ENCODE measurements around the gene C2orf92.

Gene C2orf92

GRCh38 chr2:97654309-97654708 is 15.2 kb upstream of the C2orf92 start:
- Histone ChIP-seq H3K36me3 (ENCODE audit: insufficient read depth, low read length) (peaks cover 26% of the 10 kb centered on the region), H3K27me3 (ENCODE audit: insufficient read depth, low read length) (no peaks in the 10 kb centered on the region), H3K4me1 (ENCODE audit: insufficient read depth, low read length) (no peaks in the 10 kb centered on the region), H2AFZ (ENCODE audit: low read depth, low read length) (no peak overlapping the region), H3K4me3 (ENCODE audit: low read length) (no peak overlapping the region), H3K9me3 (ENCODE audit: low read length) (peaks cover 8% of the 10 kb centered on the region)

DNA sequence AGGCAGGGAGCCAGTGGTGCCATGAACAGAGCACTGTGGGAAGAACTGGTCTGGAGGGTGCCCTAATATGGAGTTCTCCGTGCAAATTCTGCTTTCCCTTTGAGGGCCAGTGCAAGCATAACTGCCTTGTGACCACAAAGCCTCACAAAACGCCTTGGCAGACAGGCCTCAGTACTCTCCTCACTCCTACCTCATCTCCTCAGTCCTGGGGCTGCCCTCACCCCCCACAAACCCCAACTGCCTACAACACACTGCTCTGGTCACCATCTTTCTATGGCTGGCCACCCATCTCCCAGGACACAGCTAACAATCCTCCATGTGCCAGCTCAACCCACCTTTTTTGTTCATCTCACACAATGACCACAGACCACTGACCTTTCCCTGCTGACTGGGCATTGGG is 14.7 kb upstream of the C2orf92 start:
- Histone ChIP-seq H3K4me3 (ENCODE audit: low read length) (no peak overlapping the region), H3K36me3 (ENCODE audit: insufficient read depth, low read length) (peaks cover 22% of the 10 kb centered on the region), H2AFZ (ENCODE audit: low read depth, low read length) (no peak overlapping the region), H3K4me1 (ENCODE audit: insufficient read depth, low read length) (no peaks in the 10 kb centered on the region), H3K9me3 (ENCODE audit: low read length) (peaks cover 8% of the 10 kb centered on the region), H3K27me3 (ENCODE audit: insufficient read depth, low read length) (no peaks in the 10 kb centered on the region)

DNA sequence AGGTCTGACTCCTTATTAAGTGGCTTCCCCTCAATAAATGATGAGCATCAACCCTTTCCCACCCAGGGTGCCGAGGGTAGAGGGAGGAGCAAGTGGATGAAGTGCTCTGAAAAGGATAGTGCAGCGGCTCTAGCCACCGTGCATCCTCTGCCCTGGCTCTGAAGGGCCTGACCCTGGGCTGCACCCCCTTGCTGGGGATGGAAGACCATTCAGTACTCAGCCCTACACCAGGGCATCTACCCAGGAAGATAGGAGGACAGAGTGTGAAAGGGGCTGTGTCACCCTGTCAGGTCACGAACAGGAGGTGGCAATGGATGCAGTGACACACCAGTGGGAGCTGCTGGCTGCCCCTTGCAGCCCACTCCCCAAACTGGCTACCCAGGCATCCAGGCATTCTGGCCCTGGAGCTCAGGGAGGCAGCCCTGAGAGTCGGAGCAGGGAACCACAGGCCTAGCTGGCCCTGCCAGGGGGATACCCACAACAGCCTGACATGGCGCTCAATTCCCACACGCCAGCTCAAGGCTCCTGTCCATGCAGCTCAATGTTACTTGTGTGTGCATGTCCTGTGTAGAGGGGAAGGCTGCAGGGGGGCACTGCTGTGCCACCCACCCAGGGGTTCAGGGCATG is 13.3 kb upstream of the C2orf92 start:
- no peaks in the 10 kb centered on the region for H3K4me1 ChIP-seq (ENCODE audit: insufficient read depth, low read length)
- H3K4me3 ChIP-seq (ENCODE audit: low read length) = no peak overlapping the region
- no peaks in the 10 kb centered on the region for H3K27me3 ChIP-seq (ENCODE audit: insufficient read depth, low read length)
- H3K9me3 ChIP-seq (ENCODE audit: low read length) = peaks cover 8% of the 10 kb centered on the region
- peaks cover 21% of the 10 kb centered on the region for H3K36me3 ChIP-seq (ENCODE audit: insufficient read depth, low read length)
- H2AFZ ChIP-seq (ENCODE audit: low read depth, low read length) = no peak overlapping the region

DNA sequence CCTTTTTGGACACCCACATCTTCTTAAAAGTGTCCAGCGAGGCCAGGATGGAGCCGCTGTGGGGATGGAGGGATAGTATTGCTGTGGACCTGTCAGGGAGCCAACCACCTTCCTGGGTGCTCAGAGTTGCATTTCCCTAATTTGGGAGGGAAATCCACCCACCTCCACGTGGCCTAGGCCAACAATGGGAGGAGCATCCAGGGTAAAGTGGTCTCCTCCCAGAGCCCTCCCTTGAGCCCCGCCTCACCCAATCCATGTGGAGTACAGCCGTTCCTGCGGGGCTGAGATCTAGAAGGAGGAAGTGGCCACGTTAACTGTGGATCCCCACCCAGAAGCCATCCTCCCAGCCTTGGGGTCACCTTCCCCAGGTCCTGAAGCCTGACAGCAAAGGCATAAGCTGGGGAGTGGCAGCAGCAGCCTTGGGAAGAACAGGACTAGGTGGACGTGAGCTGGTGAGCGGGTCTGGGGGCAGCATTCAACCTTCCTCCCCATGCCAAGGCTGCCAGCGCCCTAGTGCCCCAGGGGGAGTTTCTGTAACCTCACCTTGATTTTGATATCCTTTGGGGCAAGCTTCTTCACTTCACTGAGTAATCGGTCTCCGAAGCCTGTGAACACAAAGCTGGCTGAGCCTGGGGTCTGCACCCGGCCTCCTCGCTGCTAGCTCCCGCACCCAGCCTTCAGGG is 12.5 kb upstream of the C2orf92 start:
- Histone ChIP-seq H3K27me3 (ENCODE audit: insufficient read depth, low read length) (no peaks in the 10 kb centered on the region), H3K4me1 (ENCODE audit: insufficient read depth, low read length) (peaks cover 3% of the 10 kb centered on the region), H3K36me3 (ENCODE audit: insufficient read depth, low read length) (peaks cover 21% of the 10 kb centered on the region), H3K9me3 (ENCODE audit: low read length) (peaks cover 8% of the 10 kb centered on the region), H3K4me3 (ENCODE audit: low read length) (no peak overlapping the region), H2AFZ (ENCODE audit: low read depth, low read length) (no peak overlapping the region)

DNA sequence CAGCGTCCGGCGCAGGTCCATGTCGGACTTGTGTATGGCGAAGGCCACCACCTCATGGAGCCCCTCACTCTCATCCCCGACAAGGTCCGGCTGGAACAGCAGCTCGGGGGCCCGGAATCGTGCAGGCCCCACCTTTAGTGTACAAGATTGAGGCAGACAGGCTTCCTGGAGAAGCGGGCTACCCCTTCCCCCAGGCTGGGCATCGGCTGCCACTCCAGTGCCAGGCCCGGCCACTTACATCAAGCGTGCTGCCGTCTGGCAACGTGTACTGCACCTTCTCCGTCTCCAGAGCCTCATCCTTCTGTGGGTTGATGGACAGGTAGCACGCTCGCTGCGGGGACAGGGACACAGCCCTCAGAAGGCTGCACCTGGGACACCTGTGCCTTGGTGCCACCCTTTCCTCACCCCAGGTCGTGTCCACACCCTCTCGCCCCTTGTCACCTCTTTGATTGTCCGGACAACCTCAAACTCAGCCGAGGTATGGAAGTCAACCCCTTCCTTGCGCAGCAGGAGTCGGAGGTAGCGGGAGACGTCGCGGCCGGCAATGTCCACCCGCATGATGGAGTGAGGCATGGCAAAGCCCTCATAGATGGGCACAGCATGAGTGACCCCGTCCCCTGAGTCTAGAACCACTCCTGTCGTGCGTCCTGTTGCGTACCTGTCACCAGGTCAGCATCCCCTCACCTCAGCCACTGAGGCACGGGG is 11.4 kb upstream of the C2orf92 start:
- Histone ChIP-seq H3K9me3 (ENCODE audit: low read length) (peaks cover 7% of the 10 kb centered on the region), H3K27me3 (ENCODE audit: insufficient read depth, low read length) (no peaks in the 10 kb centered on the region), H3K36me3 (ENCODE audit: insufficient read depth, low read length) (peaks cover 21% of the 10 kb centered on the region), H3K4me3 (ENCODE audit: low read length) (no peak overlapping the region), H2AFZ (ENCODE audit: low read depth, low read length) (no peak overlapping the region), H3K4me1 (ENCODE audit: insufficient read depth, low read length) (peaks cover 14% of the 10 kb centered on the region)

GRCh38 chr2:97658691-97659157 is 10.8 kb upstream of the C2orf92 start:
- Histone ChIP-seq H3K4me3 (ENCODE audit: low read length) (no peak overlapping the region), H3K9me3 (ENCODE audit: low read length) (peaks cover 7% of the 10 kb centered on the region), H3K27me3 (ENCODE audit: insufficient read depth, low read length) (no peaks in the 10 kb centered on the region), H3K36me3 (ENCODE audit: insufficient read depth, low read length) (peaks cover 21% of the 10 kb centered on the region), H2AFZ (ENCODE audit: low read depth, low read length) (no peak overlapping the region), H3K4me1 (ENCODE audit: insufficient read depth, low read length) (peaks cover 14% of the 10 kb centered on the region)

DNA sequence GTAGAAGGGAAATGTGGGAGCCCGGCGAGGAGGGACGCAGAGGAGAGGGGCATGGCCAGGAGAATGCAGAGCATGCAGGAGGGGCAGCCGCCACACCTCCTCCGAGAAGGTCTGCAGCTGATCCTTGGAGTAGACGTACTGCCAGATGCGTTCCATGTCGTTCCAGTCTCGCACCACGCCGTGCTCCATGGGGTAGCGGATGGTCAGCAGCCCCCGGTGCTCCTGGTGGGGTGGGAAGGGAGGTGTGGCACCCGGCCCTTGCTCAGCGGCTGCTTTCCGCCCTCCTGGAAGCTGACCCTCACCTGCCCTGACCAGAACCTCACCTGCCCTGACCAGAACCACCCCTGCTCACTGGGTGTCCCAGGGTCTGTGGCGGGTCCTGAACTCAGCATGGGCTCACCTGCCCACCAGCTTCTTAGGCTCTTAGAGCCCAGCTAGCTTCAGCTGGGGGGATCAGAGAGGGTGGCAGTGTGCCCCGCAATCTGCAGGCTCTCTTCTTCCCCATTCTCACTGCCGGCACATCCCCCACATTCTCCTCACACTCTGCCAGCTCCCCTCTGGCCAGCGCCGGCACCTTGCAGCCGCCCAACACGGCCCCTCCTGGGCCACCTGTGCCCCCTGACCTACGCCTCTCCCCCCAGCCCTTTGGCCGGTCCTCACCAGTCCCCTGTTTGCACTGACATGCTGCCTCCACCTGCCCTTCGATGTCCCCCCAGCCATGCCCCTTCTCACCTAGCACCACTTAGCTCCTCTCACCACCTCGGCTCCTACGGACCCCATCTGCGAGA is 10.1 kb upstream of the C2orf92 start:
- Histone ChIP-seq H3K4me1 (ENCODE audit: insufficient read depth, low read length) (peaks cover 14% of the 10 kb centered on the region), H3K4me3 (ENCODE audit: low read length) (no peak overlapping the region), H3K27me3 (ENCODE audit: insufficient read depth, low read length) (no peaks in the 10 kb centered on the region), H3K36me3 (ENCODE audit: insufficient read depth, low read length) (peaks cover 21% of the 10 kb centered on the region), H2AFZ (ENCODE audit: low read depth, low read length) (no peak overlapping the region), H3K9me3 (ENCODE audit: low read length) (peaks cover 3% of the 10 kb centered on the region)

DNA sequence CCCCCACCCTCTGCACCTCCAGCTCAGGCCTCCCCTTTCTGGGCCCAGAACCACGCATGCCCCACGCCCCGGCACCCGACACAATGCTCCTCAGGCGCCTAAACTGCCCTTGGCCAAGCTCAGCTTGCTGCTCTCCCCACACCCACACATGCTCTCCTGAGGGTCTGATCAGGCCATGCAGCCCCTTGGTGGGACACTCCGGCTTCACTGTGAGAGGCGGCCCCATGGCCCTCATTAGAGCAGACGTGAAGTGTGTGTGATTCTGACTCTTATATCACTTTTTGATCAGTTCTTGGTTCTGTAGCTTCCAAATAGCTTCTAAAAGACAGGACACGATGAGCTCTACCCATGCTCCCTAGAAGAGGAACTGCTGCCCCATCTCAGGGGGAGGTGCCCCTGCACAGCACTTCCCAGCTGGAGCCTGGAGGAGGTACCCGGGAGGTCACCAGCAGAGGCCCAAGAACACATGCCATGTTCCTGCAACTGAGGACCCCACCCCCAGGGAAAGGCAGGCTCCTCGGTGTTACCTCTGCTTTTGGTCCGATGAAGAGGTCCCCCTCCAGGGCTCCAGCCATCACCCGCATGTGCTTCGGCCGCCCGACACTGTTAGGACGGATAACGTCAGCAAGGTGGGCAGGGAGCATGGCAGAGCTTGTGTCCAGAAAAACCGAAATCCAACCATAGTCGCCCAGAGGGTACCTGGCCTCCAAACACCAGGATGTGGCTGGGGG is 9.3 kb upstream of the C2orf92 start:
- Histone ChIP-seq H3K36me3 (ENCODE audit: insufficient read depth, low read length) (peaks cover 21% of the 10 kb centered on the region), H3K9me3 (ENCODE audit: low read length) (no peaks in the 10 kb centered on the region), H2AFZ (ENCODE audit: low read depth, low read length) (no peak overlapping the region), H3K4me3 (ENCODE audit: low read length) (no peak overlapping the region), H3K27me3 (ENCODE audit: insufficient read depth, low read length) (no peaks in the 10 kb centered on the region), H3K4me1 (ENCODE audit: insufficient read depth, low read length) (peaks cover 14% of the 10 kb centered on the region)

DNA sequence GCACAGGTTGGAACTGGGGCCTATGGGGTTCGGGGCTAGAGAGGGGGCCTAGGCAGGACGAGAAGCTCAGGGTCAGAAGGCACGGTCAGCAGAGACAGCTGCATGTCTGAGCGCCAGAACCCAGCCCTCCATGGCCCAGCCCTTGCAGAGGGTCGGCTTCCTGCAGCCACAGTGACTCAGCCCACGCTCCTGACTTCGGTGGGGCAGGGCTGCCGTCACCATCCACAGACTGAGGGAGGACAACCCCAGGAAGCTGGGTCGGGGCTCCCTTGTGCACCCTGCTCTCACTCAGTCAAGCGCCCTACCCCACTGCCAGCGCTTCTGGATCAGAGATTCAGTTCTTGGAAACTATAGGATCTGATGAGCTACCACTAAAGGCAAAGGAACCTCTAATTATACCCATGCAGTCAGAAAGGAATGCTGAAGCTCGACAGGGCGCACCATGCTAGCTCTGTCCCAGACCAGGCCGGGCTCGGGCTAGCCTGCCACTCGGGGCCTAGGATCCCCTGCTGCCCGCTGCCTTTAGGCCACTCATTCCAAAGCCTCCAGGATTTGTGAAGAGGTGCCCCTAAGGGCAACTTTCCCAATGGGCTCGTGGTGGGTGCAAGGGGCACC is 8.6 kb upstream of the C2orf92 start:
- peaks cover 14% of the 10 kb centered on the region for H3K4me1 ChIP-seq (ENCODE audit: insufficient read depth, low read length)
- H3K27me3 ChIP-seq (ENCODE audit: insufficient read depth, low read length) = no peaks in the 10 kb centered on the region
- H3K9me3 ChIP-seq (ENCODE audit: low read length) = no peaks in the 10 kb centered on the region
- H3K4me3 ChIP-seq (ENCODE audit: low read length) = no peak overlapping the region
- no peak overlapping the region for H2AFZ ChIP-seq (ENCODE audit: low read depth, low read length)
- peaks cover 21% of the 10 kb centered on the region for H3K36me3 ChIP-seq (ENCODE audit: insufficient read depth, low read length)

GRCh38 chr2:97661927-97662326 is 7.6 kb upstream of the C2orf92 start:
- Histone ChIP-seq H3K9me3 (ENCODE audit: low read length) (no peaks in the 10 kb centered on the region), H3K36me3 (ENCODE audit: insufficient read depth, low read length) (peaks cover 13% of the 10 kb centered on the region), H3K4me3 (ENCODE audit: low read length) (no peak overlapping the region), H3K27me3 (ENCODE audit: insufficient read depth, low read length) (no peaks in the 10 kb centered on the region), H3K4me1 (ENCODE audit: insufficient read depth, low read length) (peaks cover 14% of the 10 kb centered on the region), H2AFZ (ENCODE audit: low read depth, low read length) (no peak overlapping the region)

GRCh38 chr2:97662386-97662894 is 7.1 kb upstream of the C2orf92 start:
- Histone ChIP-seq H3K27me3 (ENCODE audit: insufficient read depth, low read length) (no peaks in the 10 kb centered on the region), H2AFZ (ENCODE audit: low read depth, low read length) (no peak overlapping the region), H3K4me1 (ENCODE audit: insufficient read depth, low read length) (peaks cover 14% of the 10 kb centered on the region), H3K4me3 (ENCODE audit: low read length) (peak overlapping the region; percentile 59), H3K36me3 (ENCODE audit: insufficient read depth, low read length) (peaks cover 8% of the 10 kb centered on the region), H3K9me3 (ENCODE audit: low read length) (no peaks in the 10 kb centered on the region)

All from neuron (in vitro differentiated cells).